K562 (cell line): ENCODE measurements around the gene CEP72.

Experiments
- BRCA1 ChIP-seq, 2 experiments: fragments of 450-650 bp in 1 of 2; sonication (generic) in 1 of 2; formaldehyde crosslinking in 1 of 2; IDR thresholded peaks; 2 replicates each; pipeline versions ENCODE4 v1.5.0 to v1.6.1; 2017 to 2020; ENCODE audit warnings: mild to moderate bottlenecking in 1 of 2, missing genetic modification reagents in 1 of 2
- CREB3 ChIP-seq: fragments of 450-650 bp; conservative IDR thresholded peaks from 2 replicates; pipeline ENCODE4 v1.6.1; 2016; ENCODE audit warnings: missing genetic modification characterization, low read depth, mild to moderate bottlenecking, missing compliant biosample characterization, moderate library complexity
- CTCF ChIP-seq, 3 experiments: IDR thresholded peaks in 2 of 3; conservative IDR thresholded peaks in 1 of 3; 2 replicates each; pipeline ENCODE4 v1.5.1; 2011 to 2012; ENCODE audit warnings: low read length in 3 of 3, mild to moderate bottlenecking in 3 of 3, control low read depth in 2 of 3, improper control_type of control experiment in 1 of 3, inconsistent platforms in 1 of 3, low read depth in 1 of 3, mixed read lengths in 1 of 3, moderate library complexity in 1 of 3; ENCODE audit not compliant: insufficient read depth in 2 of 3
- DNMT1 ChIP-seq: fragments of 450-650 bp; IDR thresholded peaks from 2 replicates; pipeline ENCODE4 v1.6.1; 2016; ENCODE audit warnings: antibody characterized with exemption, mild to moderate bottlenecking
- GMEB1 ChIP-seq: fragments of 250-450 bp; sonication (Bioruptor Pico); IDR thresholded peaks from 2 replicates; pipeline ENCODE4 v1.4.0; 2020; ENCODE audit warnings: mild to moderate bottlenecking
- HDAC2 ChIP-seq: fragments of 450-650 bp; IDR thresholded peaks from 2 replicates; pipeline ENCODE4 v1.6.1; 2016; ENCODE audit warnings: mild to moderate bottlenecking
- JUNB ChIP-seq: fragments of 450-650 bp; formaldehyde crosslinking; conservative IDR thresholded peaks from 2 replicates; pipeline ENCODE4 v1.4.0; 2020; ENCODE audit warnings: mild to moderate bottlenecking
- KDM1A ChIP-seq, 2 experiments: fragments of 450-650 bp; IDR thresholded peaks; 2 replicates each; pipeline ENCODE4 v1.6.1; 2016; ENCODE audit warnings: mild to moderate bottlenecking in 2 of 2
- MYC ChIP-seq, 2 experiments: fragments of 250-450 bp in 1 of 2; sonication (Bioruptor Pico) in 1 of 2; IDR thresholded peaks; 2 replicates each; pipeline versions ENCODE4 v1.5.1 to v1.6.1; 2012 to 2021; ENCODE audit warnings: low read depth in 2 of 2, borderline replicate concordance in 1 of 2, improper control_type of control experiment in 1 of 2, low read length in 1 of 2, mild to moderate bottlenecking in 1 of 2, moderate library complexity in 1 of 2
- NFE2L1 ChIP-seq: fragments of 450-650 bp; IDR thresholded peaks from 2 replicates; pipeline ENCODE4 v1.6.1; 2016; ENCODE audit warnings: missing genetic modification characterization, low read depth, mild to moderate bottlenecking, missing compliant biosample characterization, moderate library complexity, borderline replicate concordance
- POLR2AphosphoS5 ChIP-seq: IDR thresholded peaks from 2 replicates; pipeline ENCODE4 v1.6.1; 2011; ENCODE audit warnings: mild to moderate bottlenecking, low read depth, low read length, moderate library complexity; ENCODE audit not compliant: control insufficient read depth, insufficient read depth
- ZSCAN29 ChIP-seq: fragments of 450-650 bp; IDR thresholded peaks from 2 replicates; pipeline ENCODE4 v1.6.1; 2017

GRCh38 chr5:664343-664993, 52.3 kb downstream of the CEP72 start:
- TF ChIP-seq KDM1A (IDR thresholded peaks at IDR 0.05): no peak
- TF ChIP-seq CREB3 (tag): no peak
- TF ChIP-seq CTCF (IDR thresholded peaks at IDR 0.05 in 2 of 3, conservative IDR thresholded peaks at IDR 0.05 in 1 of 3; ENCODE audit: insufficient read depth in 2 of 3, low read depth in 1 of 3, low read length in 3 of 3): no peak
- no peak for TF ChIP-seq JUNB (CRISPR knock-in tag)
- no peak for TF ChIP-seq NFE2L1 (tag)
- no peak for TF ChIP-seq HDAC2
- no peak for TF ChIP-seq DNMT1
- TF ChIP-seq POLR2AphosphoS5: no peak
- no peak for TF ChIP-seq BRCA1 (IDR thresholded peaks at IDR 0.05)
- no peak for TF ChIP-seq BRCA1 (CRISPR knock-in tag; IDR thresholded peaks at IDR 0.05)
- no peak for TF ChIP-seq GMEB1
- no peak for TF ChIP-seq ZSCAN29
- TF ChIP-seq MYC (IDR thresholded peaks at IDR 0.05; ENCODE audit: low read depth, low read length): no peak
- TF ChIP-seq MYC (CRISPR knock-in tag; IDR thresholded peaks at IDR 0.05; ENCODE audit: borderline replicate concordance, low read depth): no peak
